Measurements from ENCODE around the gene ITPR2. TPM values are rescaled to one million over a fixed set of nuclear protein-coding genes. Genes with fewer than 3 reads are reported as not detected.

ITPR2 gene
- total and polyA plus RNA-seq, 2 donors, result 8.8 to 34.0 TPM

- no peak overlapping the region for H3K4me3 ChIP-seq (ENCODE audit: low read length in 2 of 2)
- no peaks in the 10 kb centered on the region for H3K27me3 ChIP-seq (ENCODE audit: control insufficient read depth in 2 of 2, insufficient read depth in 1 of 2, low read length in 1 of 2)
- H3K9me3 ChIP-seq (ENCODE audit: control insufficient read depth in 2 of 2, insufficient read depth in 1 of 2, low read length in 1 of 2), result no peaks in the 10 kb centered on the region
- H3K27ac ChIP-seq (ENCODE audit: low read depth in 1 of 2, low read length in 1 of 2), result no peak overlapping the region
- WGBS, result 98% methylated on average over 13 of the region's 13 CpGs
- peaks cover 15 to 37% of the 10 kb centered on the region in 2 donors for H3K36me3 ChIP-seq (ENCODE audit: control insufficient read depth in 2 of 2, insufficient read depth in 2 of 2, low read length in 1 of 2)
- peaks cover 0 to 27% of the 10 kb centered on the region in 2 donors for H3K4me1 ChIP-seq (ENCODE audit: control insufficient read depth in 2 of 2, insufficient read depth in 2 of 2, low read length in 2 of 2)
- no peak for DNase-seq (ENCODE audit: low read depth in 6 of 9, low spot score in 9 of 9)
Measured at GRCh38 chr12:26339976-26340375, 493.0 kb downstream of the ITPR2 start.

- Histone ChIP-seq H3K4me1 (ENCODE audit: control insufficient read depth in 2 of 2, insufficient read depth in 2 of 2, low read length in 2 of 2) (peaks cover 0 to 24% of the 10 kb centered on the region in 2 donors), H3K36me3 (ENCODE audit: control insufficient read depth in 2 of 2, insufficient read depth in 2 of 2, low read length in 1 of 2) (peaks cover 21 to 31% of the 10 kb centered on the region in 2 donors), H3K27ac (ENCODE audit: low read depth in 1 of 2, low read length in 1 of 2) (no peak overlapping the region), H3K4me3 (ENCODE audit: low read length in 2 of 2) (no peak overlapping the region), H3K27me3 (ENCODE audit: control insufficient read depth in 2 of 2, insufficient read depth in 1 of 2, low read length in 1 of 2) (no peaks in the 10 kb centered on the region), H3K9me3 (ENCODE audit: control insufficient read depth in 2 of 2, insufficient read depth in 1 of 2, low read length in 1 of 2) (peaks cover 0 to 4% of the 10 kb centered on the region in 2 donors)
- DNase-seq (ENCODE audit: low read depth in 6 of 9, low spot score in 9 of 9), result no peak
- WGBS, result 96% methylated on average over 11 of the region's 11 CpGs
Measured at GRCh38 chr12:26338586-26339572, 494.1 kb downstream of the ITPR2 start.

GRCh38 chr12:26335651-26336050 is 497.3 kb downstream of the ITPR2 start:
- H3K27me3 ChIP-seq (ENCODE audit: control insufficient read depth in 2 of 2, insufficient read depth in 1 of 2, low read length in 1 of 2), result no peaks in the 10 kb centered on the region
- H3K4me1 ChIP-seq (ENCODE audit: control insufficient read depth in 2 of 2, insufficient read depth in 2 of 2, low read length in 2 of 2), result peaks cover 0 to 9% of the 10 kb centered on the region in 2 donors
- no peak for DNase-seq (ENCODE audit: low read depth in 6 of 9, low spot score in 9 of 9)
- H3K36me3 ChIP-seq (ENCODE audit: control insufficient read depth in 2 of 2, insufficient read depth in 2 of 2, low read length in 1 of 2), result peaks cover 21 to 26% of the 10 kb centered on the region in 2 donors
- peaks cover 0 to 4% of the 10 kb centered on the region in 2 donors for H3K9me3 ChIP-seq (ENCODE audit: control insufficient read depth in 2 of 2, insufficient read depth in 1 of 2, low read length in 1 of 2)
- H3K4me3 ChIP-seq (ENCODE audit: low read length in 2 of 2), result no peak overlapping the region
- WGBS, result 96% methylated on average over 6 of the region's 6 CpGs
- no peak overlapping the region for H3K27ac ChIP-seq (ENCODE audit: low read depth in 1 of 2, low read length in 1 of 2)

GRCh38 chr12:26334621-26335124 is 498.3 kb downstream of the ITPR2 start:
- no peak for DNase-seq (ENCODE audit: low read depth in 6 of 9, low spot score in 9 of 9)
- 95% methylated on average over 6 of the region's 6 CpGs for WGBS
- Histone ChIP-seq H3K27me3 (ENCODE audit: control insufficient read depth in 2 of 2, insufficient read depth in 1 of 2, low read length in 1 of 2) (no peaks in the 10 kb centered on the region), H3K27ac (ENCODE audit: low read depth in 1 of 2, low read length in 1 of 2) (no peak overlapping the region), H3K36me3 (ENCODE audit: control insufficient read depth in 2 of 2, insufficient read depth in 2 of 2, low read length in 1 of 2) (peaks cover 13 to 20% of the 10 kb centered on the region in 2 donors), H3K4me1 (ENCODE audit: control insufficient read depth in 2 of 2, insufficient read depth in 2 of 2, low read length in 2 of 2) (no peaks in the 10 kb centered on the region), H3K4me3 (ENCODE audit: low read length in 2 of 2) (no peak overlapping the region), H3K9me3 (ENCODE audit: control insufficient read depth in 2 of 2, insufficient read depth in 1 of 2, low read length in 1 of 2) (peaks cover 0 to 4% of the 10 kb centered on the region in 2 donors)

- Histone ChIP-seq H3K4me3 (ENCODE audit: low read length in 2 of 2) (no peak overlapping the region), H3K27me3 (ENCODE audit: control insufficient read depth in 2 of 2, insufficient read depth in 1 of 2, low read length in 1 of 2) (no peaks in the 10 kb centered on the region), H3K36me3 (ENCODE audit: control insufficient read depth in 2 of 2, insufficient read depth in 2 of 2, low read length in 1 of 2) (peaks cover 6 to 8% of the 10 kb centered on the region in 2 donors), H3K9me3 (ENCODE audit: control insufficient read depth in 2 of 2, insufficient read depth in 1 of 2, low read length in 1 of 2) (peaks cover 0 to 4% of the 10 kb centered on the region in 2 donors), H3K27ac (ENCODE audit: low read depth in 1 of 2, low read length in 1 of 2) (no peak overlapping the region), H3K4me1 (ENCODE audit: control insufficient read depth in 2 of 2, insufficient read depth in 2 of 2, low read length in 2 of 2) (no peaks in the 10 kb centered on the region)
- no peak for DNase-seq (ENCODE audit: low read depth in 6 of 9, low spot score in 9 of 9)
- WGBS, result 94% methylated on average over 4 of the region's 4 CpGs
Measured at GRCh38 chr12:26331960-26332359, 501.0 kb downstream of the ITPR2 start.

GRCh38 chr12:26331136-26331535 is 501.9 kb downstream of the ITPR2 start:
- no peak overlapping the region for H3K27ac ChIP-seq (ENCODE audit: low read depth in 1 of 2, low read length in 1 of 2)
- no peak for DNase-seq (ENCODE audit: low read depth in 6 of 9, low spot score in 9 of 9)
- peaks cover 0 to 4% of the 10 kb centered on the region in 2 donors for H3K9me3 ChIP-seq (ENCODE audit: control insufficient read depth in 2 of 2, insufficient read depth in 1 of 2, low read length in 1 of 2)
- WGBS, result 94% methylated on average over 3 of the region's 3 CpGs
- no peaks in the 10 kb centered on the region for H3K27me3 ChIP-seq (ENCODE audit: control insufficient read depth in 2 of 2, insufficient read depth in 1 of 2, low read length in 1 of 2)
- no peak overlapping the region for H3K4me3 ChIP-seq (ENCODE audit: low read length in 2 of 2)
- no peaks in the 10 kb centered on the region for H3K4me1 ChIP-seq (ENCODE audit: control insufficient read depth in 2 of 2, insufficient read depth in 2 of 2, low read length in 2 of 2)
- peaks cover 6 to 7% of the 10 kb centered on the region in 2 donors for H3K36me3 ChIP-seq (ENCODE audit: control insufficient read depth in 2 of 2, insufficient read depth in 2 of 2, low read length in 1 of 2)

GRCh38 chr12:26327975-26328644 is 504.9 kb downstream of the ITPR2 start:
- DNase-seq (ENCODE audit: low read depth in 6 of 9, low spot score in 9 of 9), result no peak
- 31% methylated on average over 4 of the region's 4 CpGs for WGBS
- no peaks in the 10 kb centered on the region for H3K36me3 ChIP-seq (ENCODE audit: control insufficient read depth in 2 of 2, insufficient read depth in 2 of 2, low read length in 1 of 2)
- no peaks in the 10 kb centered on the region for H3K4me1 ChIP-seq (ENCODE audit: control insufficient read depth in 2 of 2, insufficient read depth in 2 of 2, low read length in 2 of 2)
- no peak overlapping the region for H3K27ac ChIP-seq (ENCODE audit: low read depth in 1 of 2, low read length in 1 of 2)
- no peak overlapping the region for H3K4me3 ChIP-seq (ENCODE audit: low read length in 2 of 2)
- H3K9me3 ChIP-seq (ENCODE audit: control insufficient read depth in 2 of 2, insufficient read depth in 1 of 2, low read length in 1 of 2), result no peaks in the 10 kb centered on the region
- H3K27me3 ChIP-seq (ENCODE audit: control insufficient read depth in 2 of 2, insufficient read depth in 1 of 2, low read length in 1 of 2), result no peaks in the 10 kb centered on the region

GRCh38 chr12:26323673-26324072 is 509.3 kb downstream of the ITPR2 start:
- DNase-seq (ENCODE audit: low read depth in 6 of 9, low spot score in 9 of 9), result no peak
- no peaks in the 10 kb centered on the region for H3K27me3 ChIP-seq (ENCODE audit: control insufficient read depth in 2 of 2, insufficient read depth in 1 of 2, low read length in 1 of 2)
- H3K27ac ChIP-seq (ENCODE audit: low read depth in 1 of 2, low read length in 1 of 2), result no peak overlapping the region
- no peak overlapping the region for H3K4me3 ChIP-seq (ENCODE audit: low read length in 2 of 2)
- no peaks in the 10 kb centered on the region for H3K4me1 ChIP-seq (ENCODE audit: control insufficient read depth in 2 of 2, insufficient read depth in 2 of 2, low read length in 2 of 2)
- no peaks in the 10 kb centered on the region for H3K36me3 ChIP-seq (ENCODE audit: control insufficient read depth in 2 of 2, insufficient read depth in 2 of 2, low read length in 1 of 2)
- WGBS, result 97% methylated on average over 2 of the region's 2 CpGs
- no peaks in the 10 kb centered on the region for H3K9me3 ChIP-seq (ENCODE audit: control insufficient read depth in 2 of 2, insufficient read depth in 1 of 2, low read length in 1 of 2)

GRCh38 chr12:26319511-26319910 is 513.5 kb downstream of the ITPR2 start:
- WGBS, result 91% methylated on average over 5 of the region's 5 CpGs
- H3K4me3 ChIP-seq (ENCODE audit: low read length in 2 of 2), result no peak overlapping the region
- no peak for DNase-seq (ENCODE audit: low read depth in 6 of 9, low spot score in 9 of 9)
- H3K27me3 ChIP-seq (ENCODE audit: control insufficient read depth in 2 of 2, insufficient read depth in 1 of 2, low read length in 1 of 2), result no peaks in the 10 kb centered on the region
- no peaks in the 10 kb centered on the region for H3K4me1 ChIP-seq (ENCODE audit: control insufficient read depth in 2 of 2, insufficient read depth in 2 of 2, low read length in 2 of 2)
- no peaks in the 10 kb centered on the region for H3K36me3 ChIP-seq (ENCODE audit: control insufficient read depth in 2 of 2, insufficient read depth in 2 of 2, low read length in 1 of 2)
- H3K9me3 ChIP-seq (ENCODE audit: control insufficient read depth in 2 of 2, insufficient read depth in 1 of 2, low read length in 1 of 2), result peaks cover 0 to 8% of the 10 kb centered on the region in 2 donors
- no peak overlapping the region for H3K27ac ChIP-seq (ENCODE audit: low read depth in 1 of 2, low read length in 1 of 2)

All from thymus (tissue), 11 donors.